HL-60 (cell line): ENCODE measurements around the gene SOBP.

Experiments
- GABPA ChIP-seq: IDR thresholded peaks from 2 replicates; pipeline ENCODE4 v1.6.1; 2012; ENCODE audit warnings: low read depth
- POLR2AphosphoS5 ChIP-seq: IDR thresholded peaks from 2 replicates; pipeline ENCODE4 v1.6.1; 2012; ENCODE audit warnings: low read depth
- TF ChIP-seq, protein P1 (sequence below): IDR thresholded peaks from one replicate; pipeline ENCODE4 v1.5.1; 2011; ENCODE audit warnings: low read length, control low read depth, inconsistent platforms; ENCODE audit not compliant: insufficient read depth

DNA sequence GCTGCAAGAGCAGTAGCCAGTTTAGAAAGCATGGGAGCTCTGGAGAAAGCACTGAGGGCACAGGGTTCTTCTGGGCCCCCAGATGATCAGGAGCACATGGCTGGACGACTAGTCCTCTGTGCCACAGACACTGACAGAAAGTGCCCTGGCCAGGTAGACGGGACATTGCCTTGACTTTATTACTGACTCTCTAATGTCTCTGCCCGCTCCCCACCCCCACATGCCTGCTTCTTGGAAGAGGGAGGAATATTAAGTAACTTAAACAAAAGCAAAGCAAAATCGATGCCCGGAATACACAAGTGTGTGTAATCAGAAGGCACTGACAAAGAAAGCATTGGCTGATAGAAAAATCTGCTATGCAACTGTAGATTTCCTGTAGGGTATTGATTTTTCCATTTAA is 99.3 kb downstream of the SOBP start:
- TF ChIP-seq, protein P1, sequence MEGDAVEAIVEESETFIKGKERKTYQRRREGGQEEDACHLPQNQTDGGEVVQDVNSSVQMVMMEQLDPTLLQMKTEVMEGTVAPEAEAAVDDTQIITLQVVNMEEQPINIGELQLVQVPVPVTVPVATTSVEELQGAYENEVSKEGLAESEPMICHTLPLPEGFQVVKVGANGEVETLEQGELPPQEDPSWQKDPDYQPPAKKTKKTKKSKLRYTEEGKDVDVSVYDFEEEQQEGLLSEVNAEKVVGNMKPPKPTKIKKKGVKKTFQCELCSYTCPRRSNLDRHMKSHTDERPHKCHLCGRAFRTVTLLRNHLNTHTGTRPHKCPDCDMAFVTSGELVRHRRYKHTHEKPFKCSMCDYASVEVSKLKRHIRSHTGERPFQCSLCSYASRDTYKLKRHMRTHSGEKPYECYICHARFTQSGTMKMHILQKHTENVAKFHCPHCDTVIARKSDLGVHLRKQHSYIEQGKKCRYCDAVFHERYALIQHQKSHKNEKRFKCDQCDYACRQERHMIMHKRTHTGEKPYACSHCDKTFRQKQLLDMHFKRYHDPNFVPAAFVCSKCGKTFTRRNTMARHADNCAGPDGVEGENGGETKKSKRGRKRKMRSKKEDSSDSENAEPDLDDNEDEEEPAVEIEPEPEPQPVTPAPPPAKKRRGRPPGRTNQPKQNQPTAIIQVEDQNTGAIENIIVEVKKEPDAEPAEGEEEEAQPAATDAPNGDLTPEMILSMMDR = no peak
- TF ChIP-seq POLR2AphosphoS5 = no peak
- no peak for TF ChIP-seq GABPA
